Right lobe of liver (tissue), 6 donors: ENCODE data around the gene CCL2. TPM values are rescaled to one million over a fixed set of nuclear protein-coding genes. Genes with fewer than 3 reads are reported as not detected.

Experiments
- ATAC-seq, 4 donors: fragments of 200-7000 bp; cut with Tn5 transposase; one replicate each; pipeline ENCODE4 v1.9.1; 2020; ENCODE audit warnings: mild to moderate bottlenecking in 4 of 4, moderate library complexity in 4 of 4
- DNase-seq, 3 donors: peaks; one replicate each; pipeline ENCODE4 v3.0.0-alpha.2; 2020
- H3K27ac ChIP-seq, 3 donors: fragments of 200-600 bp; one replicate each; pipeline ENCODE4 v1.8.0; 2022
- H3K27me3 ChIP-seq, 2 donors: fragments of 200-600 bp; one replicate each; pipeline ENCODE4 v1.8.0; 2022
- H3K36me3 ChIP-seq, 4 donors: fragments of 200-600 bp; sonication (generic) in 1 of 4; one replicate each; pipeline versions ENCODE4 v1.5.1 to v1.8.0; 2017 to 2022; ENCODE audit warnings: control low read depth in 1 of 4
- H3K4me1 ChIP-seq, 4 donors: fragments of 200-600 bp; sonication (generic) in 1 of 4; one replicate each; pipeline versions ENCODE4 v1.5.1 to v1.8.0; 2017 to 2022; ENCODE audit warnings: control low read depth in 1 of 4
- H3K4me3 ChIP-seq, 3 donors: fragments of 200-600 bp; one replicate each; pipeline ENCODE4 v1.8.0; 2022
- H3K9me3 ChIP-seq, 4 donors: fragments of 200-600 bp; sonication (generic) in 1 of 4; one replicate each; pipeline versions ENCODE4 v1.5.1 to v1.8.0; 2017 to 2022; ENCODE audit warnings: control low read depth in 1 of 4
- POLR2A ChIP-seq: fragments of 450-650 bp; IDR thresholded peaks from one replicate; pipeline ENCODE4 v1.6.1; 2017; ENCODE audit warnings: antibody characterized with exemption, mild to moderate bottlenecking
- WGBS: methylation state at CpG from one replicate; pipeline ENCODE4 v1.1.6; 2018; ENCODE audit warnings: low coverage, low lambda C conversion rate; ENCODE audit not compliant: insufficient coverage; ENCODE audit errors: missing lambda C conversion rate; 5-methylcytosine and 5-hydroxymethylcytosine counted together
- intact Hi-C, 2 donors: fragments of 100-400 bp; cut with DNase I; formaldehyde crosslinking; loops; one replicate each; pipeline versions ENCODE4 v1.11.2 to v1.14.1; 2022
- total RNA-seq, 6 experiments: library from RNA; depleted of rRNA in 2 of 6; stranded (reverse); fragments of >200 nt in 2 of 6; fragmentation: NEBNext Ultra II Directional in 3 of 6; extraction: Animal tissue kit (Norgen Biotek cat#: 25700) in 3 of 6; gene quantifications; one replicate each; pipeline versions ENCODE4 v1.1.0 to v1.2.4, GENCODE V29; 2016 to 2023
- TF ChIP-seq, protein P1 (sequence below), 4 donors: fragments of 200-600 bp in 3 of 4; fragments of 450-650 bp in 1 of 4; IDR thresholded peaks; one replicate each; pipeline versions ENCODE4 v1.5.1 to v1.8.0; 2016 to 2022; ENCODE audit warnings: antibody characterized with exemption in 4 of 4, mild to moderate bottlenecking in 2 of 4
- donor health status: DM: no; HTN: yes; CAD: no.
- donor health status: DM: no; HTN: no; CAD: no.
- donor health status: DM: no; HTN: no; CAD: no.
- donor health status: DM: no; HTN: yes; CAD: no.
- donor health status: DM: no; HTN: yes; CAD: no.

The CCL2 gene
- total RNA-seq, 6 experiments from 2014 or later, result 0.66 to 32.2 (median 3.8) TPM

DNA sequence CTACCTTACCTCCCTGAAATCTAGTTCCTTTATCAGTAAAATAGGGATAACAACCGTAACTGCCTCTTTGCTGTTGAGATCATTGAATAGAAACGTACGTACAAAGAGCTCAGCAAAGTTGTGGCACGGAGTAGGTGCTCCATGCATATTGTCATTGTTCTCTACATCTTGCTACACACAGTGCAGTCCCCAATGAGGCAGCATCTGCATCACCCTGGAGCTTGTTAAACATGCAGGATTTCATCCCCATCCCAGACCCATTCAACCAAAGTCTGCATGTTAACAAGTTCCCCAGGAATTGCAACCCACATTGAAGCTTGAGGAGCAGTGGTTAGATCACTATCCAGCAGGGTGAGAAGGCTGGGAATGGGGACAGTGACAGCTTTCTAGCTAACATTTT is 33.7 kb upstream of the CCL2 start:
- TF ChIP-seq, protein P1, sequence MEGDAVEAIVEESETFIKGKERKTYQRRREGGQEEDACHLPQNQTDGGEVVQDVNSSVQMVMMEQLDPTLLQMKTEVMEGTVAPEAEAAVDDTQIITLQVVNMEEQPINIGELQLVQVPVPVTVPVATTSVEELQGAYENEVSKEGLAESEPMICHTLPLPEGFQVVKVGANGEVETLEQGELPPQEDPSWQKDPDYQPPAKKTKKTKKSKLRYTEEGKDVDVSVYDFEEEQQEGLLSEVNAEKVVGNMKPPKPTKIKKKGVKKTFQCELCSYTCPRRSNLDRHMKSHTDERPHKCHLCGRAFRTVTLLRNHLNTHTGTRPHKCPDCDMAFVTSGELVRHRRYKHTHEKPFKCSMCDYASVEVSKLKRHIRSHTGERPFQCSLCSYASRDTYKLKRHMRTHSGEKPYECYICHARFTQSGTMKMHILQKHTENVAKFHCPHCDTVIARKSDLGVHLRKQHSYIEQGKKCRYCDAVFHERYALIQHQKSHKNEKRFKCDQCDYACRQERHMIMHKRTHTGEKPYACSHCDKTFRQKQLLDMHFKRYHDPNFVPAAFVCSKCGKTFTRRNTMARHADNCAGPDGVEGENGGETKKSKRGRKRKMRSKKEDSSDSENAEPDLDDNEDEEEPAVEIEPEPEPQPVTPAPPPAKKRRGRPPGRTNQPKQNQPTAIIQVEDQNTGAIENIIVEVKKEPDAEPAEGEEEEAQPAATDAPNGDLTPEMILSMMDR (IDR thresholded peaks at IDR 0.05), result no peak
- TF ChIP-seq POLR2A, result no peak
- no peak overlapping the region for H3K4me3 ChIP-seq
- peaks cover 0 to 5% (median 0%) of the 10 kb centered on the region in 4 donors for H3K4me1 ChIP-seq
- no peaks in the 10 kb centered on the region for H3K36me3 ChIP-seq
- ATAC-seq, result no peak
- no peak overlapping the region for H3K27ac ChIP-seq
- no peaks in the 10 kb centered on the region for H3K27me3 ChIP-seq
- no peak for DNase-seq
- intact Hi-C loops, result no loop called here
- 74% methylated on average over 4 of the region's 4 CpGs for WGBS
- no peaks in the 10 kb centered on the region for H3K9me3 ChIP-seq

DNA sequence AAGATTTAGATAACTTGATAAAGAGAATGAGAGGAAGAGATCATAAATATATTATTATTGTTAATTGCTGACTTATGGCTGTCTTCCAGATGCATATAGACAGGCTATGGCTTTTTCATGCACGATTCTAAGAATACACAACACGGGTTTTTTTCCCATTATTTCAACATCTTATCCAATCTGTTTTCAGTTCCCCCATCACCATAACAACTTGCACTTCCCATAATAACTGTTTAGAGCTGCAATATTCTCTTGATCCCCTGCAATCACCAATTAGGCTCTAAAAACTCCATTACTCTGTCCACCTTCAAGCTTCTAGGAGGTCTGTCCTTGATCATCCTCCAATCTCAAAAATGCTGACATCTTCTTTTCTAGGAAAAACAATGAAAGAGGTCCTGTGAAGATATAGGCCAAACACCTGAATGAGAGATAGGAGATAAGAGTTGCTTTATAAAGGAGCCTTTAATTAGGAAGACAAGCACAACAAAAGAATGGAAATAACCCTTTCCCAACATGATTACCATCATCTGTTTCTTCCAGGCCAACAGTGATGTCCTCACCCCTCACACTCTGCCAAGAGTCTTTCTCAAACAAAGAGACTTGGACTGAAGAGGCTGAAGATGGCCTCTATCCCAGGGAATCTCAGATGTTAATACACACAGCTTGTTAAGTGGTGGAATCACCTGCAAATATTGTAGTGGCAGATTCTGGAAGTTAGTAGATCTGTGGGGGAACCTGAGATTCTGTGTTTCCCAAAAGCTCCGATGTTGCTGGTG is 32.2 kb upstream of the CCL2 start:
- 30% methylated on average over 2 of the region's 3 CpGs for WGBS
- TF ChIP-seq, protein P1 (IDR thresholded peaks at IDR 0.05), result no peak
- TF ChIP-seq POLR2A, result no peak

DNA sequence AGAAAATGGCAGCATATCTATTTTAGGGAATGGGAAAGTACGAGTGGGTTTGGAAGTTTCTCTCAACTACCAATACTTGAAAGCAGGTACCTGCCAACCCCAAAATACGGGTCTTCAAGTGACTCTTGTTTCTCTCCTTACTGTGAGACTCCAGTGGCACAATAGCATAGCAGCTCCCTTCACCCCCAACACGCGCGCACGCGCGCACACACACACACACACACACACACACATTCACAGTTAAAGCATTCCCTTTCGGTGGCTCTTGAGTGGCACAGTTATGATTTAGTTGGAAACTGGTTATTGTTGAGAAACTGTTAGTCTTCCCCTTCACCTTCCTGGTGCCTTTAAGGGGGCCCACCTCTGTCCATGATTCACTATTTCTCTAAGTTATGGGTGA is 30.0 kb upstream of the CCL2 start:
- intact Hi-C loops, result no loop called here
- H3K27ac ChIP-seq, result no peak overlapping the region
- ATAC-seq (no peak), DNase-seq (no peak)
- H3K4me3 ChIP-seq, result no peak overlapping the region
- H3K27me3 ChIP-seq, result no peaks in the 10 kb centered on the region
- WGBS, result 76% methylated on average over 9 of the region's 9 CpGs
- TF ChIP-seq POLR2A, result no peak
- TF ChIP-seq, protein P1 (IDR thresholded peaks at IDR 0.05), result no peak
- no peaks in the 10 kb centered on the region for H3K36me3 ChIP-seq
- no peaks in the 10 kb centered on the region for H3K9me3 ChIP-seq
- H3K4me1 ChIP-seq, result peaks cover 0 to 5% (median 0%) of the 10 kb centered on the region in 4 donors

More for the DNA sequence above, 32.2 kb upstream of the CCL2 start:
- intact Hi-C loops, result no loop called here
- no peak for ATAC-seq
- no peak for DNase-seq
- peaks cover 0 to 5% (median 0%) of the 10 kb centered on the region in 4 donors for H3K4me1 ChIP-seq
- no peaks in the 10 kb centered on the region for H3K9me3 ChIP-seq
- H3K4me3 ChIP-seq, result no peak overlapping the region
- H3K27me3 ChIP-seq, result no peaks in the 10 kb centered on the region
- no peak overlapping the region for H3K27ac ChIP-seq
- H3K36me3 ChIP-seq, result no peaks in the 10 kb centered on the region

DNA sequence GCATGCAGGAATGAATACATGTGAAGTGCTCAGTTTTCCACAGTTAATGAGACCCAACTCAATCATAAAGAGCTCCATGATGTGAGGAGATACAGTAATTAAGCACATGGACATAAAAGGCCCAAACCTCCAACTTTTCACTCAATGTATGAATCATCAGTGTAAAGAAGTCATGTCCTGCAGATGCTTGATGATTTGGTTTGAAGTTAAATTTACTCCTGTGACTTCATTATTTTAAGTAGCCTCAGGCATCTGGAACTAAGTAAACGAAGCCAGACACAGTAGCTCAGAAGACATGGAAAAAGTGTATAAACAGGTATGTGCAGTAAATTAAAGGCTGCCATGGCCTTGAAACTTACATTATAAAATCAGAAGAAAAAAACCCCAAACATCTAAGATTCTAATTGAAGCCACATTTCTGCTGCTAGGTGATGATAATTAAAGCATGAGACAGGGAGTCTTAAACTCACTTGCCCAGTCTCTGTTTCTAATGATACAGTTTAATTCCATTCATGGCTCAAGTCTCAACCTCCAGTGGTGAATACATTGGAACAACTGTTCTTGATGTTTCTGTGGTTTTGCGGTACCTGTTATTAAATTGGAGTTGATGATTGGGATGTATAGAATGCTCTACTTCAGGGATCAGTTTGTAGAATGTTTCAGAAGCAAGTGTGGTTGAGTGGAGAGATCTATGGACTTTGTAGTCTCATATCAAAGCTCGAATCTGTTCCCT is 28.9 kb upstream of the CCL2 start:
- Histone ChIP-seq H3K27ac (no peak overlapping the region), H3K4me1 (no peaks in the 10 kb centered on the region), H3K36me3 (no peaks in the 10 kb centered on the region), H3K4me3 (no peak overlapping the region), H3K27me3 (no peaks in the 10 kb centered on the region), H3K9me3 (no peaks in the 10 kb centered on the region)
- ATAC-seq, result no peak
- TF ChIP-seq, protein P1 (IDR thresholded peaks at IDR 0.05), result no peak
- intact Hi-C loops, result no loop called here
- DNase-seq, result no peak
- WGBS, result 50% methylated on average over 3 of the region's 3 CpGs
